HUES6 (cell line): Measurements from ENCODE around the gene ABCC10.
A peak's percentile ranks its signal among the peaks of the same experiment; 100 is the strongest.
"Not testable (repeated sequence)": the region's sequence is repeated elsewhere in the genome, so short reads cannot be mapped to it uniquely, and the experiment has no call there.

Experiments used
- H3K27ac ChIP-seq: 2 replicates; pipeline ENCODE4 v1.7.0; 2013; ENCODE audit warnings: low read depth, mild to moderate bottlenecking, low read length, inconsistent platforms
- H3K27me3 ChIP-seq: 2 replicates; pipeline ENCODE4 v1.6.1; 2013; ENCODE audit warnings: low read length; ENCODE audit not compliant: control insufficient read depth, insufficient read depth
- H3K36me3 ChIP-seq: 2 replicates; pipeline ENCODE4 v1.6.1; 2013; ENCODE audit warnings: low read length; ENCODE audit not compliant: control insufficient read depth, insufficient read depth
- H3K4me1 ChIP-seq: 2 replicates; pipeline ENCODE4 v1.6.1; 2013; ENCODE audit warnings: low read length; ENCODE audit not compliant: control insufficient read depth, insufficient read depth
- H3K4me3 ChIP-seq: 2 replicates; pipeline ENCODE4 v1.5.1; 2013; ENCODE audit warnings: low read depth, low read length
- H3K9ac ChIP-seq: one replicate; pipeline ENCODE4 v1.6.1; 2013; ENCODE audit warnings: mild to moderate bottlenecking, low read length
- H3K9me3 ChIP-seq: 2 replicates; pipeline ENCODE4 v1.6.1; 2013; ENCODE audit warnings: low read depth, low read length; ENCODE audit not compliant: control insufficient read depth, insufficient read depth

Gene ABCC10

GRCh38 chr6:43412541-43412940 is 14.8 kb upstream of the ABCC10 start:
- H3K27me3 ChIP-seq: peaks cover 4% of the 10 kb centered on the region
- no peaks in the 10 kb centered on the region for H3K4me1 ChIP-seq
- no peak overlapping the region for H3K9ac ChIP-seq
- no peak overlapping the region for H3K27ac ChIP-seq
- H3K9me3 ChIP-seq: no peaks in the 10 kb centered on the region
- H3K4me3 ChIP-seq: no peak overlapping the region
- H3K36me3 ChIP-seq: no peaks in the 10 kb centered on the region

- no peaks in the 10 kb centered on the region for H3K9me3 ChIP-seq
- no peaks in the 10 kb centered on the region for H3K36me3 ChIP-seq
- no peak overlapping the region for H3K9ac ChIP-seq
- no peaks in the 10 kb centered on the region for H3K4me1 ChIP-seq
- H3K4me3 ChIP-seq: no peak overlapping the region
- H3K27ac ChIP-seq: no peak overlapping the region
- peaks cover 8% of the 10 kb centered on the region for H3K27me3 ChIP-seq
These were observed 14.3 kb upstream of the ABCC10 start for GRCh38 chr6:43413002-43413401.

GRCh38 chr6:43415275-43415674 is 12.1 kb upstream of the ABCC10 start:
- not testable (repeated sequence) for H3K9me3 ChIP-seq, H3K9ac ChIP-seq, H3K36me3 ChIP-seq, H3K27ac ChIP-seq, H3K4me1 ChIP-seq, H3K4me3 ChIP-seq
- H3K27me3 ChIP-seq: peaks cover 12% of the 10 kb centered on the region

GRCh38 chr6:43416935-43417334 is 10.4 kb upstream of the ABCC10 start:
- Histone ChIP-seq H3K4me1 (no peaks in the 10 kb centered on the region), H3K27ac (no peak overlapping the region), H3K36me3 (no peaks in the 10 kb centered on the region), H3K4me3 (no peak overlapping the region), H3K9ac (no peak overlapping the region), H3K27me3 (peaks cover 12% of the 10 kb centered on the region), H3K9me3 (peaks cover 3% of the 10 kb centered on the region; the same call in 1 of the 2 replicates)

GRCh38 chr6:43420012-43420709 is 7.2 kb upstream of the ABCC10 start:
- Histone ChIP-seq H3K27ac (no peak overlapping the region), H3K9me3 (peaks cover 11% of the 10 kb centered on the region), H3K36me3 (no peaks in the 10 kb centered on the region)

GRCh38 chr6:43421831-43422230 is 5.5 kb upstream of the ABCC10 start:
- Histone ChIP-seq H3K9me3 (peaks cover 16% of the 10 kb centered on the region), H3K9ac (no peak overlapping the region), H3K36me3 (no peaks in the 10 kb centered on the region), H3K27me3 (peaks cover 12% of the 10 kb centered on the region), H3K27ac (no peak overlapping the region), H3K4me1 (no peaks in the 10 kb centered on the region), H3K4me3 (no peak overlapping the region)

More at GRCh38 chr6:43420012-43420709, 7.2 kb upstream of the ABCC10 start:
- Histone ChIP-seq H3K27me3 (peaks cover 12% of the 10 kb centered on the region), H3K4me3 (no peak overlapping the region), H3K9ac (no peak overlapping the region), H3K4me1 (no peaks in the 10 kb centered on the region)

GRCh38 chr6:43425083-43425482 is 2.3 kb upstream of the ABCC10 start:
- H3K9me3 ChIP-seq: peaks cover 12% of the 10 kb centered on the region
- H3K27me3 ChIP-seq, H3K36me3 ChIP-seq, H3K9ac ChIP-seq, H3K4me1 ChIP-seq, H3K27ac ChIP-seq, H3K4me3 ChIP-seq: not testable (repeated sequence)

GRCh38 chr6:43426928-43427405 is 374 bp upstream of the ABCC10 start:
- Histone ChIP-seq H3K9me3 (peaks cover 12% of the 10 kb centered on the region), H3K36me3 (peaks cover 1% of the 10 kb centered on the region), H3K4me1 (no peaks in the 10 kb centered on the region), H3K27ac (peak overlapping the region; percentile 66; the same call in 1 of the 2 replicates), H3K4me3 (peak overlapping the region; percentile 96), H3K27me3 (no peaks in the 10 kb centered on the region), H3K9ac (peak overlapping the region; percentile 90)

- peaks cover 9% of the 10 kb centered on the region for H3K9me3 ChIP-seq
- no peaks in the 10 kb centered on the region for H3K27me3 ChIP-seq
- H3K4me1 ChIP-seq: no peaks in the 10 kb centered on the region
- peaks cover 11% of the 10 kb centered on the region for H3K36me3 ChIP-seq
- H3K9ac ChIP-seq: peak overlapping the region; percentile 90
- peak overlapping the region; percentile 66; the same call in 1 of the 2 replicates for H3K27ac ChIP-seq
- peak overlapping the region; percentile 96 for H3K4me3 ChIP-seq
These were observed 800 bp downstream of the ABCC10 start for GRCh38 chr6:43428112-43428570.

- peak overlapping the region; percentile 90 for H3K9ac ChIP-seq
- H3K27ac ChIP-seq: no peak overlapping the region
- peaks cover 14% of the 10 kb centered on the region for H3K36me3 ChIP-seq
- peaks cover 8% of the 10 kb centered on the region; the same call in 1 of the 2 replicates for H3K9me3 ChIP-seq
- H3K4me1 ChIP-seq: no peaks in the 10 kb centered on the region
- peak overlapping the region; percentile 96 for H3K4me3 ChIP-seq
- no peaks in the 10 kb centered on the region for H3K27me3 ChIP-seq
These were observed 1.5 kb downstream of the ABCC10 start for GRCh38 chr6:43428874-43429273.

- Histone ChIP-seq H3K27me3 (no peaks in the 10 kb centered on the region), H3K36me3 (peaks cover 22% of the 10 kb centered on the region), H3K27ac (no peak overlapping the region), H3K4me1 (no peaks in the 10 kb centered on the region), H3K4me3 (no peak overlapping the region), H3K9me3 (no peaks in the 10 kb centered on the region), H3K9ac (no peak overlapping the region)
These were observed 4.9 kb downstream of the ABCC10 start for GRCh38 chr6:43432009-43432945.
